ENCODE data around the gene FBXO27. TPM values are rescaled to one million over a fixed set of nuclear protein-coding genes. Genes with fewer than 3 reads are reported as not detected.
"Not testable (repeated sequence)": the region's sequence is repeated elsewhere in the genome, so short reads cannot be mapped to it uniquely, and the experiment has no call there.

Gene FBXO27
- total RNA-seq, 1 donor from 2014 or later = 7.4 TPM

GRCh38 chr19:39074205-39074692, 41.9 kb upstream of the FBXO27 start:
- Mint-ChIP-seq H3K36me3 (ENCODE audit: low read depth) (no peaks in the 10 kb centered on the region), H3K4me3 (ENCODE audit: unreplicated experiment) (no peak overlapping the region), H3K4me1 (ENCODE audit: low read depth) (peaks cover 12% of the 10 kb centered on the region), H3K27ac (ENCODE audit: unreplicated experiment) (no peak overlapping the region), H3K9me3 (ENCODE audit: low read depth) (no peaks in the 10 kb centered on the region), H3K27me3 (ENCODE audit: low read depth) (peaks cover 6% of the 10 kb centered on the region)
- DNase-seq (ENCODE audit: low spot score) = no peak
- TF ChIP-seq CTCF (IDR thresholded peaks at IDR 0.05) = no peak

GRCh38 chr19:39070888-39071287, 38.5 kb upstream of the FBXO27 start:
- H3K4me1 Mint-ChIP-seq (ENCODE audit: low read depth) = peaks cover 6% of the 10 kb centered on the region
- peaks cover 11% of the 10 kb centered on the region for H3K27me3 Mint-ChIP-seq (ENCODE audit: low read depth)
- DNase-seq (ENCODE audit: low spot score) = no peak
- H3K27ac Mint-ChIP-seq (ENCODE audit: unreplicated experiment) = no peak overlapping the region
- no peak for TF ChIP-seq CTCF (IDR thresholded peaks at IDR 0.05)
- H3K4me3 Mint-ChIP-seq (ENCODE audit: unreplicated experiment) = no peak overlapping the region
- no peaks in the 10 kb centered on the region for H3K36me3 Mint-ChIP-seq (ENCODE audit: low read depth)
- H3K9me3 Mint-ChIP-seq (ENCODE audit: low read depth) = no peaks in the 10 kb centered on the region

- not testable (repeated sequence) for H3K9me3 Mint-ChIP-seq (ENCODE audit: low read depth)
Measured at GRCh38 chr19:39068259-39068658, 35.9 kb upstream of the FBXO27 start.

GRCh38 chr19:39067104-39067503, 34.8 kb upstream of the FBXO27 start:
- Mint-ChIP-seq H3K4me3 (ENCODE audit: unreplicated experiment) (no peak overlapping the region), H3K27ac (ENCODE audit: unreplicated experiment) (no peak overlapping the region), H3K27me3 (ENCODE audit: low read depth) (peaks cover 10% of the 10 kb centered on the region), H3K9me3 (ENCODE audit: low read depth) (no peaks in the 10 kb centered on the region), H3K36me3 (ENCODE audit: low read depth) (no peaks in the 10 kb centered on the region), H3K4me1 (ENCODE audit: low read depth) (no peaks in the 10 kb centered on the region)
- no peak for DNase-seq (ENCODE audit: low spot score)
- TF ChIP-seq CTCF (IDR thresholded peaks at IDR 0.05) = no peak

More at GRCh38 chr19:39068259-39068658, 35.9 kb upstream of the FBXO27 start:
- not testable (repeated sequence) for H3K36me3 Mint-ChIP-seq (ENCODE audit: low read depth); H3K4me1 Mint-ChIP-seq (ENCODE audit: low read depth); H3K27ac Mint-ChIP-seq (ENCODE audit: unreplicated experiment); H3K4me3 Mint-ChIP-seq (ENCODE audit: unreplicated experiment); H3K27me3 Mint-ChIP-seq (ENCODE audit: low read depth); DNase-seq (ENCODE audit: low spot score)

- Mint-ChIP-seq H3K27me3 (ENCODE audit: low read depth) (peaks cover 13% of the 10 kb centered on the region), H3K9me3 (ENCODE audit: low read depth) (no peaks in the 10 kb centered on the region), H3K27ac (ENCODE audit: unreplicated experiment) (no peak overlapping the region), H3K4me1 (ENCODE audit: low read depth) (no peaks in the 10 kb centered on the region), H3K36me3 (ENCODE audit: low read depth) (no peaks in the 10 kb centered on the region), H3K4me3 (ENCODE audit: unreplicated experiment) (no peak overlapping the region)
- no peak for TF ChIP-seq CTCF (IDR thresholded peaks at IDR 0.05)
- DNase-seq (ENCODE audit: low spot score) = no peak
Measured at GRCh38 chr19:39065928-39066327, 33.6 kb upstream of the FBXO27 start.

- DNase-seq (ENCODE audit: low spot score) = no peak
- Mint-ChIP-seq H3K4me3 (ENCODE audit: unreplicated experiment) (no peak overlapping the region), H3K27me3 (ENCODE audit: low read depth) (peaks cover 13% of the 10 kb centered on the region), H3K9me3 (ENCODE audit: low read depth) (no peaks in the 10 kb centered on the region), H3K27ac (ENCODE audit: unreplicated experiment) (no peak overlapping the region), H3K4me1 (ENCODE audit: low read depth) (no peaks in the 10 kb centered on the region), H3K36me3 (ENCODE audit: low read depth) (no peaks in the 10 kb centered on the region)
- TF ChIP-seq CTCF (IDR thresholded peaks at IDR 0.05) = no peak
Measured at GRCh38 chr19:39064405-39064804, 32.1 kb upstream of the FBXO27 start.

Data from chondrocyte (in vitro differentiated cells).